BLaER1 (cell line): ENCODE measurements around the gene HTT.

Source experiments
- H3K27ac ChIP-seq: shearing (Covaris generic); formaldehyde crosslinking; 2 replicates; pipeline ENCODE4 v1.8.1; 2022
- H3K27me3 ChIP-seq: shearing (Covaris generic); formaldehyde crosslinking; 2 replicates; pipeline ENCODE4 v1.8.1; 2022
- H3K36me3 ChIP-seq: shearing (Covaris generic); formaldehyde crosslinking; 2 replicates; pipeline ENCODE4 v1.8.1; 2022
- H3K4me1 ChIP-seq: shearing (Covaris generic); formaldehyde crosslinking; 2 replicates; pipeline ENCODE4 v1.8.1; 2022
- H3K4me2 ChIP-seq: shearing (Covaris generic); formaldehyde crosslinking; 2 replicates; pipeline ENCODE4 v1.8.1; 2022
- H3K4me3 ChIP-seq: shearing (Covaris generic); formaldehyde crosslinking; 2 replicates; pipeline ENCODE4 v1.8.1; 2022
- H3K9ac ChIP-seq: shearing (Covaris generic); formaldehyde crosslinking; 2 replicates; pipeline ENCODE4 v1.8.1; 2022
- H3K9me3 ChIP-seq: shearing (Covaris generic); formaldehyde crosslinking; 2 replicates; pipeline ENCODE4 v1.8.1; 2022
- H4K20me1 ChIP-seq: shearing (Covaris generic); formaldehyde crosslinking; 2 replicates; pipeline ENCODE4 v1.8.1; 2022
- Cebpa-rat ChIP-seq: shearing (Covaris generic); IDR thresholded peaks from 2 replicates; pipeline ENCODE4 v1.8.1; 2022

The HTT gene

GRCh38 chr4:3106339-3107186 lies 32.1 kb downstream of the HTT start:
- no peak overlapping the region for H3K27ac ChIP-seq
- H3K4me3 ChIP-seq: no peak overlapping the region
- H3K4me2 ChIP-seq: 0 out of 2 replicates have a peak overlapping the region, but pooled peaks have one; percentile 17
- peaks cover 89% of the 10 kb centered on the region for H3K36me3 ChIP-seq
- H3K9me3 ChIP-seq: no peaks in the 10 kb centered on the region
- no peaks in the 10 kb centered on the region for H3K27me3 ChIP-seq
- TF ChIP-seq Cebpa-rat: no peak
- H3K4me1 ChIP-seq: 0 out of 2 replicates have a peak, but pooled peaks cover 5% of the 10 kb centered on the region
- H3K9ac ChIP-seq: no peak overlapping the region
- H4K20me1 ChIP-seq: peaks cover 59% of the 10 kb centered on the region

GRCh38 chr4:3107271-3107670 lies 32.8 kb downstream of the HTT start:
- 0 out of 2 replicates have a peak, but pooled peaks cover 5% of the 10 kb centered on the region for H3K4me1 ChIP-seq
- H4K20me1 ChIP-seq: peaks cover 54% of the 10 kb centered on the region
- no peaks in the 10 kb centered on the region for H3K27me3 ChIP-seq
- TF ChIP-seq Cebpa-rat: no peak
- no peak overlapping the region for H3K4me3 ChIP-seq
- no peak overlapping the region for H3K4me2 ChIP-seq
- no peak overlapping the region for H3K27ac ChIP-seq
- no peak overlapping the region for H3K9ac ChIP-seq
- no peaks in the 10 kb centered on the region for H3K9me3 ChIP-seq
- H3K36me3 ChIP-seq: peaks cover 89% of the 10 kb centered on the region

GRCh38 chr4:3107691-3108121 lies 33.2 kb downstream of the HTT start:
- Histone ChIP-seq H3K27me3 (no peaks in the 10 kb centered on the region), H3K4me2 (no peak overlapping the region), H3K4me1 (0 out of 2 replicates have a peak, but pooled peaks cover 5% of the 10 kb centered on the region), H3K9ac (no peak overlapping the region), H4K20me1 (peaks cover 50% of the 10 kb centered on the region), H3K36me3 (peaks cover 89% of the 10 kb centered on the region), H3K27ac (no peak overlapping the region), H3K4me3 (no peak overlapping the region), H3K9me3 (no peaks in the 10 kb centered on the region)
- no peak for TF ChIP-seq Cebpa-rat

- no peak overlapping the region for H3K27ac ChIP-seq
- peaks cover 47% of the 10 kb centered on the region for H4K20me1 ChIP-seq
- H3K27me3 ChIP-seq: no peaks in the 10 kb centered on the region
These were observed 33.7 kb downstream of the HTT start for GRCh38 chr4:3108211-3108610.

GRCh38 chr4:3111461-3111860 lies 37.0 kb downstream of the HTT start:
- H3K4me2 ChIP-seq: no peak overlapping the region
- peaks cover 97% of the 10 kb centered on the region for H3K36me3 ChIP-seq
- H3K9me3 ChIP-seq: no peaks in the 10 kb centered on the region
- H3K9ac ChIP-seq: no peak overlapping the region
- no peaks in the 10 kb centered on the region for H3K27me3 ChIP-seq
- no peak overlapping the region for H3K27ac ChIP-seq
- H3K4me1 ChIP-seq: 0 out of 2 replicates have a peak, but pooled peaks cover under 1% of the 10 kb centered on the region
- no peak for TF ChIP-seq Cebpa-rat
- H3K4me3 ChIP-seq: no peak overlapping the region
- peaks cover 21% of the 10 kb centered on the region; the same call in 1 of the 2 replicates for H4K20me1 ChIP-seq

More at GRCh38 chr4:3108211-3108610, 33.7 kb downstream of the HTT start:
- 0 out of 2 replicates have a peak, but pooled peaks cover 5% of the 10 kb centered on the region for H3K4me1 ChIP-seq
- peaks cover 92% of the 10 kb centered on the region for H3K36me3 ChIP-seq
- no peaks in the 10 kb centered on the region for H3K9me3 ChIP-seq
- no peak for TF ChIP-seq Cebpa-rat
- no peak overlapping the region for H3K4me3 ChIP-seq
- H3K9ac ChIP-seq: no peak overlapping the region
- H3K4me2 ChIP-seq: no peak overlapping the region

- Histone ChIP-seq H3K36me3 (peaks cover 100% of the 10 kb centered on the region), H3K27ac (no peak overlapping the region)
- no peak for TF ChIP-seq Cebpa-rat
These were observed 37.7 kb downstream of the HTT start for GRCh38 chr4:3112201-3112600.

GRCh38 chr4:3112609-3113469 lies 38.4 kb downstream of the HTT start:
- Histone ChIP-seq H3K4me1 (no peaks in the 10 kb centered on the region), H3K9me3 (no peaks in the 10 kb centered on the region), H3K36me3 (peaks cover 99% of the 10 kb centered on the region), H4K20me1 (peaks cover 15% of the 10 kb centered on the region; the same call in 1 of the 2 replicates), H3K27ac (no peak overlapping the region), H3K27me3 (no peaks in the 10 kb centered on the region), H3K9ac (no peak overlapping the region), H3K4me2 (no peak overlapping the region), H3K4me3 (no peak overlapping the region)
- no peak for TF ChIP-seq Cebpa-rat

More at GRCh38 chr4:3112201-3112600, 37.7 kb downstream of the HTT start:
- no peaks in the 10 kb centered on the region for H3K27me3 ChIP-seq
- no peak overlapping the region for H3K9ac ChIP-seq
- H4K20me1 ChIP-seq: peaks cover 16% of the 10 kb centered on the region; the same call in 1 of the 2 replicates
- H3K4me3 ChIP-seq: no peak overlapping the region
- no peaks in the 10 kb centered on the region for H3K4me1 ChIP-seq
- H3K9me3 ChIP-seq: no peaks in the 10 kb centered on the region
- no peak overlapping the region for H3K4me2 ChIP-seq

GRCh38 chr4:3114377-3114776 lies 39.9 kb downstream of the HTT start:
- TF ChIP-seq Cebpa-rat: no peak
- H3K4me3 ChIP-seq: no peak overlapping the region
- H3K27me3 ChIP-seq: no peaks in the 10 kb centered on the region
- H3K9ac ChIP-seq: no peak overlapping the region
- no peak overlapping the region for H3K27ac ChIP-seq
- no peak overlapping the region for H3K4me2 ChIP-seq
- peaks cover 98% of the 10 kb centered on the region for H3K36me3 ChIP-seq
- H3K4me1 ChIP-seq: no peaks in the 10 kb centered on the region
- H4K20me1 ChIP-seq: peaks cover 15% of the 10 kb centered on the region; the same call in 1 of the 2 replicates
- no peaks in the 10 kb centered on the region for H3K9me3 ChIP-seq

GRCh38 chr4:3115637-3116270 lies 41.3 kb downstream of the HTT start:
- H3K36me3 ChIP-seq: peaks cover 97% of the 10 kb centered on the region
- H3K4me3 ChIP-seq: no peak overlapping the region
- no peaks in the 10 kb centered on the region for H3K27me3 ChIP-seq
- H3K9me3 ChIP-seq: no peaks in the 10 kb centered on the region
- no peaks in the 10 kb centered on the region for H3K4me1 ChIP-seq
- no peak overlapping the region for H3K9ac ChIP-seq
- 0 out of 2 replicates have a peak, but pooled peaks cover 11% of the 10 kb centered on the region for H4K20me1 ChIP-seq
- H3K4me2 ChIP-seq: no peak overlapping the region
- TF ChIP-seq Cebpa-rat: no peak
- no peak overlapping the region for H3K27ac ChIP-seq
